Measurements from ENCODE around the gene PRRC2B. TPM values are rescaled to one million over a fixed set of nuclear protein-coding genes. Genes with fewer than 3 reads are reported as not detected.

The PRRC2B gene
- total and polyA plus RNA-seq, 2 experiments from 2014 or later = 45.0 to 193 TPM

GRCh38 chr9:131502781-131503625, 109.1 kb downstream of the PRRC2B start, which contains the start of gene POMT1 (continued):
- TF ChIP-seq ETS1 (IDR thresholded peaks at IDR 0.05) (peak; percentile 63), CREB1 (CRISPR knock-in tag; IDR thresholded peaks at IDR 0.05; ENCODE audit: low read depth) (peak; percentile 63)

GRCh38 chr9:131503626-131504465, 110.0 kb downstream of the PRRC2B start:
- Mint-ChIP-seq H3K27me3 (ENCODE audit: insufficient read depth, low read depth, poor library complexity) (peaks cover 33% of the 10 kb centered on the region), H3K4me3 (peak overlapping the region; percentile 85), H3K9me3 (no peaks in the 10 kb centered on the region), H3K27ac (no peak overlapping the region), H3K36me3 (ENCODE audit: low read depth) (peaks cover 37% of the 10 kb centered on the region), H3K4me1 (peaks cover 21% of the 10 kb centered on the region)
- H2AFZ ChIP-seq = peak overlapping the region; percentile 97
- H3K36me3 ChIP-seq (ENCODE audit: insufficient read depth) = peaks cover 9% of the 10 kb centered on the region; the same call in 1 of the 2 replicates
- H3K27me3 ChIP-seq (ENCODE audit: insufficient read depth) = no peaks in the 10 kb centered on the region; the same call in 1 of the 2 replicates
- no peak for TF ChIP-seq EZH2 (IDR thresholded peaks at IDR 0.05; ENCODE audit: low read depth, unreplicated experiment)
- TF ChIP-seq, protein P1, sequence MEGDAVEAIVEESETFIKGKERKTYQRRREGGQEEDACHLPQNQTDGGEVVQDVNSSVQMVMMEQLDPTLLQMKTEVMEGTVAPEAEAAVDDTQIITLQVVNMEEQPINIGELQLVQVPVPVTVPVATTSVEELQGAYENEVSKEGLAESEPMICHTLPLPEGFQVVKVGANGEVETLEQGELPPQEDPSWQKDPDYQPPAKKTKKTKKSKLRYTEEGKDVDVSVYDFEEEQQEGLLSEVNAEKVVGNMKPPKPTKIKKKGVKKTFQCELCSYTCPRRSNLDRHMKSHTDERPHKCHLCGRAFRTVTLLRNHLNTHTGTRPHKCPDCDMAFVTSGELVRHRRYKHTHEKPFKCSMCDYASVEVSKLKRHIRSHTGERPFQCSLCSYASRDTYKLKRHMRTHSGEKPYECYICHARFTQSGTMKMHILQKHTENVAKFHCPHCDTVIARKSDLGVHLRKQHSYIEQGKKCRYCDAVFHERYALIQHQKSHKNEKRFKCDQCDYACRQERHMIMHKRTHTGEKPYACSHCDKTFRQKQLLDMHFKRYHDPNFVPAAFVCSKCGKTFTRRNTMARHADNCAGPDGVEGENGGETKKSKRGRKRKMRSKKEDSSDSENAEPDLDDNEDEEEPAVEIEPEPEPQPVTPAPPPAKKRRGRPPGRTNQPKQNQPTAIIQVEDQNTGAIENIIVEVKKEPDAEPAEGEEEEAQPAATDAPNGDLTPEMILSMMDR (conservative IDR thresholded peaks at IDR 0.05; ENCODE audit: low read depth in 2 of 2) = peak in 1 of 2 experiments; percentile 24; a peak in 1 of 4 replicates
- H4K20me1 ChIP-seq (replicated peaks; ENCODE audit: insufficient read depth) = peaks cover 4% of the 10 kb centered on the region
- H3K4me3 ChIP-seq = peak overlapping the region; percentile 98
- ATAC-seq = peak; percentile 27
- no peaks in the 10 kb centered on the region for H3K9me2 ChIP-seq (ENCODE audit: insufficient read depth)
- peaks cover 6% of the 10 kb centered on the region for H3K79me2 ChIP-seq (replicated peaks; ENCODE audit: insufficient read depth)
- peaks cover 9% of the 10 kb centered on the region; the same call in 1 of the 2 replicates for H3K4me1 ChIP-seq (ENCODE audit: insufficient read depth)
- peak; percentile 65 for DNase-seq (ENCODE audit: low spot score)
- H3F3A ChIP-seq (replicated peaks; ENCODE audit: low read depth) = peaks cover 40% of the 10 kb centered on the region
- no peak overlapping the region for H3K27ac ChIP-seq (ENCODE audit: low read depth)
- H3K4me2 ChIP-seq = peak overlapping the region; percentile 91

- H3K4me1 Mint-ChIP-seq = peaks cover 21% of the 10 kb centered on the region
- ATAC-seq (no peak), DNase-seq (ENCODE audit: low spot score) (no peak)
- no peak overlapping the region for H3K4me2 ChIP-seq
- peaks cover 27% of the 10 kb centered on the region for H3K36me3 Mint-ChIP-seq (ENCODE audit: low read depth)
- H4K20me1 ChIP-seq (replicated peaks; ENCODE audit: insufficient read depth) = peaks cover 4% of the 10 kb centered on the region
- no peak overlapping the region for H2AFZ ChIP-seq
- no peak overlapping the region for H3K27ac Mint-ChIP-seq
- H3K4me1 ChIP-seq (ENCODE audit: insufficient read depth) = peaks cover 9% of the 10 kb centered on the region; the same call in 1 of the 2 replicates
- H3K4me3 ChIP-seq = no peak overlapping the region
- H3K27me3 ChIP-seq (ENCODE audit: insufficient read depth) = no peaks in the 10 kb centered on the region; the same call in 1 of the 2 replicates
- no peaks in the 10 kb centered on the region for H3K9me3 Mint-ChIP-seq
- peaks cover 29% of the 10 kb centered on the region for H3F3A ChIP-seq (replicated peaks; ENCODE audit: low read depth)
- peaks cover 6% of the 10 kb centered on the region for H3K79me2 ChIP-seq (replicated peaks; ENCODE audit: insufficient read depth)
- H3K27ac ChIP-seq (ENCODE audit: low read depth) = no peak overlapping the region
- H3K27me3 Mint-ChIP-seq (ENCODE audit: insufficient read depth, low read depth, poor library complexity) = peaks cover 31% of the 10 kb centered on the region
- no peak overlapping the region for H3K4me3 Mint-ChIP-seq
- peaks cover 4% of the 10 kb centered on the region; the same call in 1 of the 2 replicates for H3K36me3 ChIP-seq (ENCODE audit: insufficient read depth)
- H3K9me2 ChIP-seq (ENCODE audit: insufficient read depth) = no peaks in the 10 kb centered on the region
- TF ChIP-seq JUNB (IDR thresholded peaks at IDR 0.05; ENCODE audit: unreplicated experiment) (no peak), CREB1 (CRISPR knock-in tag; IDR thresholded peaks at IDR 0.05; ENCODE audit: low read depth) (no peak), ETS1 (IDR thresholded peaks at IDR 0.05) (no peak), ZNF114 (CRISPR knock-in tag; IDR thresholded peaks at IDR 0.05) (no peak), POLR2AphosphoS5 (IDR thresholded peaks at IDR 0.05; ENCODE audit: low read depth) (no peak)
These were observed 111.1 kb downstream of the PRRC2B start for GRCh38 chr9:131505012-131505411.
